WTC11 (cell line): ENCODE data around the gene PON3. TPM values are rescaled to one million over a fixed set of nuclear protein-coding genes. Genes with fewer than 3 reads are reported as not detected.
A peak's percentile ranks its signal among the peaks of the same experiment; 100 is the strongest.

Experiments used
- ATAC-seq: fragments of 200-7000 bp; cut with Tn5 transposase; 2 replicates; pipeline ENCODE4 v1.10.0; 2021; ENCODE audit warnings: mild to moderate bottlenecking, moderate library complexity
- CTCF ChIA-PET: fragments of 300-600 bp; sonication (Branson Sonifier 250); formaldehyde crosslinking; loops from one replicate; lab custom pipeline; 2021; ENCODE audit warnings: antibody characterized with exemption; lab: Charles Lee
- POLR2A ChIA-PET: fragments of 350-600 bp; sonication (Branson Sonifier 250); formaldehyde crosslinking; loops from one replicate; lab custom pipeline; 2021; ENCODE audit warnings: antibody characterized with exemption; lab: Charles Lee
- DNase-seq: peaks from one replicate; pipeline ENCODE4 v3.0.0; 2021; ENCODE audit warnings: low spot score
- H3K27ac Mint-ChIP-seq: 2 replicates; pipeline ENCODE4 v1.8.0; 2021; ENCODE audit warnings: mixed read lengths
- H3K27me3 Mint-ChIP-seq: 2 replicates; pipeline ENCODE4 v1.8.0; 2021; ENCODE audit warnings: low read depth, mild to moderate bottlenecking, moderate library complexity, mixed read lengths
- H3K36me3 Mint-ChIP-seq: 2 replicates; pipeline ENCODE4 v1.8.0; 2021; ENCODE audit warnings: mixed read lengths
- H3K4me1 Mint-ChIP-seq: 2 replicates; pipeline ENCODE4 v1.8.0; 2022; ENCODE audit warnings: mixed read lengths
- H3K4me3 Mint-ChIP-seq: 2 replicates; pipeline ENCODE4 v1.8.0; 2021; ENCODE audit warnings: mild to moderate bottlenecking, moderate library complexity, mixed read lengths
- H3K9me3 Mint-ChIP-seq: 2 replicates; pipeline ENCODE4 v1.8.0; 2021; ENCODE audit warnings: mixed read lengths
- CREB1 ChIP-seq: sonication (generic); formaldehyde crosslinking; IDR thresholded peaks from 2 replicates; pipeline ENCODE4 v1.8.0; 2023; ENCODE audit warnings: mild to moderate bottlenecking, missing genetic modification reagents
- ETV6 ChIP-seq: sonication (generic); formaldehyde crosslinking; IDR thresholded peaks from 2 replicates; pipeline ENCODE4 v1.8.1; 2022; ENCODE audit warnings: mild to moderate bottlenecking, missing genetic modification reagents
- FOXJ3 ChIP-seq: sonication (generic); formaldehyde crosslinking; IDR thresholded peaks from 2 replicates; pipeline ENCODE4 v1.9.0; 2021; ENCODE audit warnings: missing genetic modification reagents, mild to moderate bottlenecking, borderline replicate concordance
- GABPB1 ChIP-seq: sonication (generic); formaldehyde crosslinking; IDR thresholded peaks from 2 replicates; pipeline ENCODE4 v1.8.1; 2023; ENCODE audit warnings: mild to moderate bottlenecking, missing genetic modification reagents
- GTF2I ChIP-seq: fragments of 250-450 bp; sonication (Bioruptor Pico); conservative IDR thresholded peaks from 2 replicates; pipeline ENCODE4 v1.4.0; 2021; ENCODE audit warnings: mild to moderate bottlenecking
- JUN ChIP-seq: sonication (generic); formaldehyde crosslinking; IDR thresholded peaks from 2 replicates; pipeline ENCODE4 v1.8.0; 2023; ENCODE audit warnings: mild to moderate bottlenecking, missing genetic modification reagents
- MXD4 ChIP-seq: fragments of 250-450 bp; sonication (Bioruptor Pico); IDR thresholded peaks from 2 replicates; pipeline ENCODE4 v1.8.0; 2021; ENCODE audit warnings: mild to moderate bottlenecking, moderate library complexity, borderline replicate concordance
- MYBL2 ChIP-seq: sonication (generic); formaldehyde crosslinking; IDR thresholded peaks from 2 replicates; pipeline ENCODE4 v1.8.1; 2023; ENCODE audit warnings: mild to moderate bottlenecking, moderate library complexity, missing genetic modification reagents
- NFATC4 ChIP-seq: fragments of 250-450 bp; sonication (Bioruptor Pico); IDR thresholded peaks from 2 replicates; pipeline ENCODE4 v1.9.0; 2021; ENCODE audit warnings: mild to moderate bottlenecking
- NFYB ChIP-seq: sonication (generic); formaldehyde crosslinking; conservative IDR thresholded peaks from 2 replicates; pipeline ENCODE4 v1.8.0; 2022; ENCODE audit warnings: low read depth, missing genetic modification reagents
- RELA ChIP-seq: sonication (generic); formaldehyde crosslinking; IDR thresholded peaks from 2 replicates; pipeline ENCODE4 v1.8.1; 2022; ENCODE audit warnings: missing genetic modification reagents, mild to moderate bottlenecking, borderline replicate concordance
- SMAD4 ChIP-seq: sonication (generic); formaldehyde crosslinking; IDR thresholded peaks from 2 replicates; pipeline ENCODE4 v1.8.0; 2022; ENCODE audit warnings: mild to moderate bottlenecking, missing genetic modification reagents
- SOX15 ChIP-seq: fragments of 250-450 bp; sonication (Bioruptor Pico); IDR thresholded peaks from 2 replicates; pipeline ENCODE4 v1.9.0; 2021; ENCODE audit warnings: mild to moderate bottlenecking
- TEAD4 ChIP-seq: sonication (generic); formaldehyde crosslinking; IDR thresholded peaks from 2 replicates; pipeline ENCODE4 v1.8.0; 2022; ENCODE audit warnings: mild to moderate bottlenecking, missing genetic modification reagents
- TP53 ChIP-seq: sonication (generic); formaldehyde crosslinking; IDR thresholded peaks from 2 replicates; pipeline ENCODE4 v1.8.1; 2023; ENCODE audit warnings: mild to moderate bottlenecking, missing genetic modification reagents
- ZBTB43 ChIP-seq: sonication (generic); formaldehyde crosslinking; IDR thresholded peaks from 2 replicates; pipeline ENCODE4 v1.8.1; 2023; ENCODE audit warnings: mild to moderate bottlenecking, missing genetic modification reagents
- ZMAT4 ChIP-seq: fragments of 250-450 bp; sonication (Bioruptor Pico); IDR thresholded peaks from 2 replicates; pipeline ENCODE4 v1.9.0; 2021; ENCODE audit warnings: mild to moderate bottlenecking
- ZNF671 ChIP-seq: fragments of 250-450 bp; sonication (Bioruptor Pico); IDR thresholded peaks from 2 replicates; pipeline ENCODE4 v1.8.0; 2021; ENCODE audit warnings: mild to moderate bottlenecking
- total RNA-seq: library from RNA; stranded (reverse); gene quantifications from 3 replicates; pipeline ENCODE4 v1.2.3, GENCODE V29; 2021
- TF ChIP-seq, protein P1 (sequence below): fragments of 250-450 bp; sonication (Bioruptor Pico); IDR thresholded peaks from 2 replicates; pipeline ENCODE4 v1.9.0; 2021; ENCODE audit warnings: mild to moderate bottlenecking
- TF ChIP-seq, protein P2 (sequence below): sonication (generic); formaldehyde crosslinking; IDR thresholded peaks from 2 replicates; pipeline ENCODE4 v1.8.0; 2022; ENCODE audit warnings: mild to moderate bottlenecking, missing genetic modification reagents
- TF ChIP-seq, protein P3 (sequence below): sonication (generic); formaldehyde crosslinking; IDR thresholded peaks from 2 replicates; pipeline ENCODE4 v1.8.1; 2023; ENCODE audit warnings: mild to moderate bottlenecking, missing genetic modification reagents
- TF ChIP-seq, protein P4 (sequence below): fragments of 250-450 bp; sonication (Bioruptor Pico); conservative IDR thresholded peaks from 2 replicates; pipeline ENCODE4 v1.9.0; 2021; ENCODE audit warnings: mild to moderate bottlenecking

Gene PON3
- total RNA-seq, 1 experiment from 2014 or later, result 0.42 TPM

GRCh38 chr7:95324431-95324830, 71.7 kb downstream of the PON3 start, which contains the start of gene PON1:
Gene PON1, minus strand, starts transcription at chr7:95324532. Its CDS starts 57 bp downstream, at chr7:95324475.
- Mint-ChIP-seq H3K9me3 (peaks cover 18% of the 10 kb centered on the region; the same call in 1 of the 2 replicates), H3K4me3 (peak within 1 kb of the TSS; percentile 33; the same call in 1 of the 2 replicates), H3K4me1 (no peaks in the 10 kb centered on the region), H3K27ac (no peak within 1 kb of the TSS), H3K27me3 (peaks cover 15% of the 10 kb centered on the region), H3K36me3 (no peaks in the 10 kb centered on the region)
- peak; percentile 93 for ATAC-seq
- DNase-seq, result peak; percentile 40
- ChIA-PET POLR2A (no interaction called here), CTCF (interaction anchor here (1.0 to 1.7 kb wide), 5 partner anchors 18 to 187 kb away, joined by 3 to 7 read pairs (median 4); partner anchors contain the start of gene PON3)
- TF ChIP-seq MYBL2 (CRISPR knock-in tag) (no peak), ZNF671 (CRISPR knock-in tag) (no peak), TEAD4 (CRISPR knock-in tag) (no peak), ZBTB43 (CRISPR knock-in tag) (no peak), TP53 (CRISPR knock-in tag) (no peak), SMAD4 (CRISPR knock-in tag) (no peak), NFYB (CRISPR knock-in tag) (no peak), FOXJ3 (CRISPR knock-in tag) (no peak), RELA (no peak), ZMAT4 (CRISPR knock-in tag) (no peak), ETV6 (CRISPR knock-in tag) (no peak), JUN (CRISPR knock-in tag) (no peak)
- TF ChIP-seq, protein P1, sequence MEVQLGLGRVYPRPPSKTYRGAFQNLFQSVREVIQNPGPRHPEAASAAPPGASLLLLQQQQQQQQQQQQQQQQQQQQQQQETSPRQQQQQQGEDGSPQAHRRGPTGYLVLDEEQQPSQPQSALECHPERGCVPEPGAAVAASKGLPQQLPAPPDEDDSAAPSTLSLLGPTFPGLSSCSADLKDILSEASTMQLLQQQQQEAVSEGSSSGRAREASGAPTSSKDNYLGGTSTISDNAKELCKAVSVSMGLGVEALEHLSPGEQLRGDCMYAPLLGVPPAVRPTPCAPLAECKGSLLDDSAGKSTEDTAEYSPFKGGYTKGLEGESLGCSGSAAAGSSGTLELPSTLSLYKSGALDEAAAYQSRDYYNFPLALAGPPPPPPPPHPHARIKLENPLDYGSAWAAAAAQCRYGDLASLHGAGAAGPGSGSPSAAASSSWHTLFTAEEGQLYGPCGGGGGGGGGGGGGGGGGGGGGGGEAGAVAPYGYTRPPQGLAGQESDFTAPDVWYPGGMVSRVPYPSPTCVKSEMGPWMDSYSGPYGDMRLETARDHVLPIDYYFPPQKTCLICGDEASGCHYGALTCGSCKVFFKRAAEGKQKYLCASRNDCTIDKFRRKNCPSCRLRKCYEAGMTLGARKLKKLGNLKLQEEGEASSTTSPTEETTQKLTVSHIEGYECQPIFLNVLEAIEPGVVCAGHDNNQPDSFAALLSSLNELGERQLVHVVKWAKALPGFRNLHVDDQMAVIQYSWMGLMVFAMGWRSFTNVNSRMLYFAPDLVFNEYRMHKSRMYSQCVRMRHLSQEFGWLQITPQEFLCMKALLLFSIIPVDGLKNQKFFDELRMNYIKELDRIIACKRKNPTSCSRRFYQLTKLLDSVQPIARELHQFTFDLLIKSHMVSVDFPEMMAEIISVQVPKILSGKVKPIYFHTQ (CRISPR knock-in tag), result no peak
- TF ChIP-seq, protein P2, sequence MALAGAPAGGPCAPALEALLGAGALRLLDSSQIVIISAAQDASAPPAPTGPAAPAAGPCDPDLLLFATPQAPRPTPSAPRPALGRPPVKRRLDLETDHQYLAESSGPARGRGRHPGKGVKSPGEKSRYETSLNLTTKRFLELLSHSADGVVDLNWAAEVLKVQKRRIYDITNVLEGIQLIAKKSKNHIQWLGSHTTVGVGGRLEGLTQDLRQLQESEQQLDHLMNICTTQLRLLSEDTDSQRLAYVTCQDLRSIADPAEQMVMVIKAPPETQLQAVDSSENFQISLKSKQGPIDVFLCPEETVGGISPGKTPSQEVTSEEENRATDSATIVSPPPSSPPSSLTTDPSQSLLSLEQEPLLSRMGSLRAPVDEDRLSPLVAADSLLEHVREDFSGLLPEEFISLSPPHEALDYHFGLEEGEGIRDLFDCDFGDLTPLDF, result no peak
- TF ChIP-seq, protein P3, sequence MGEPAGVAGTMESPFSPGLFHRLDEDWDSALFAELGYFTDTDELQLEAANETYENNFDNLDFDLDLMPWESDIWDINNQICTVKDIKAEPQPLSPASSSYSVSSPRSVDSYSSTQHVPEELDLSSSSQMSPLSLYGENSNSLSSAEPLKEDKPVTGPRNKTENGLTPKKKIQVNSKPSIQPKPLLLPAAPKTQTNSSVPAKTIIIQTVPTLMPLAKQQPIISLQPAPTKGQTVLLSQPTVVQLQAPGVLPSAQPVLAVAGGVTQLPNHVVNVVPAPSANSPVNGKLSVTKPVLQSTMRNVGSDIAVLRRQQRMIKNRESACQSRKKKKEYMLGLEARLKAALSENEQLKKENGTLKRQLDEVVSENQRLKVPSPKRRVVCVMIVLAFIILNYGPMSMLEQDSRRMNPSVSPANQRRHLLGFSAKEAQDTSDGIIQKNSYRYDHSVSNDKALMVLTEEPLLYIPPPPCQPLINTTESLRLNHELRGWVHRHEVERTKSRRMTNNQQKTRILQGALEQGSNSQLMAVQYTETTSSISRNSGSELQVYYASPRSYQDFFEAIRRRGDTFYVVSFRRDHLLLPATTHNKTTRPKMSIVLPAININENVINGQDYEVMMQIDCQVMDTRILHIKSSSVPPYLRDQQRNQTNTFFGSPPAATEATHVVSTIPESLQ, result no peak

DNA sequence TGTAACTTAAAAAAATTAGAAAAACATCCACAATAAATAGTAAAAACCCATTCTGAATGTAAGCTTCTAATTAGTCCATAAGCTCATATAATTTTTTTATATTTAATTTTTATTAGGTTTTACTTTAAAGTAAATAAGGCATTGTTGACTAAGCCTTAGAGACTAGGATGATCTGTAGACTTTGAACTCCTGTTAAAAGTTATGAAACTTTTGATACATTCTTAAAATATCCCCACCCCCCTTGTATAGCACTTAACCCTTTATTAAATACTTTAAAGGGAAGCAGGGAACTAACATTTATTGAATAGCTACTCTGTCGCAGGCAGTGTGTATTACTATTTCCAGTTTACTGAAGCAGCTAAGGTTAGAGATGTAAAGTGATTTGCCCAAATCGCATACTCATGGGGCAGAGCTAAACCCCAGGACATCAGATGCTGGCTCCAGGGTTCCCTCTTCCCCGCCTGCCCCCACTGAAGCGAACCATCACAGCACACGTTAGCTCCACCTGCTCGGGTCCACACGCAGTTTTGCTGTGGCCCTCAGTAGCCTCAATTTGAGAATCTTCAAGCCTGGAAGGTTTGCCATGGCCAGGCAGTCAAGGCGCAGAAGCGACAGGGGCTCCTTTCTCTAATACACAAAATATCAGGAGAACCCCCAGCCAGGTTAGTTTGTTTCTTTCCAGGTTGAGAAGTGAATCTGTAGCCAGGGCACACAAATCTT, 72.6 kb downstream of the PON3 start:
- Mint-ChIP-seq H3K4me1 (no peaks in the 10 kb centered on the region), H3K36me3 (no peaks in the 10 kb centered on the region), H3K27me3 (peaks cover 15% of the 10 kb centered on the region), H3K27ac (no peak overlapping the region), H3K9me3 (peaks cover 18% of the 10 kb centered on the region; the same call in 1 of the 2 replicates), H3K4me3 (no peak overlapping the region)
- CTCF ChIA-PET, result interaction anchor here (1.1 to 1.7 kb wide), 4 partner anchors 72 to 364 kb away, joined by 3 to 7 read pairs (median 5); partner anchors contain the start of gene PON3
- ATAC-seq (no peak), DNase-seq (no peak)
- POLR2A ChIA-PET, result no interaction called here
- TF ChIP-seq MXD4 (CRISPR knock-in tag), result no peak
- TF ChIP-seq, protein P4, sequence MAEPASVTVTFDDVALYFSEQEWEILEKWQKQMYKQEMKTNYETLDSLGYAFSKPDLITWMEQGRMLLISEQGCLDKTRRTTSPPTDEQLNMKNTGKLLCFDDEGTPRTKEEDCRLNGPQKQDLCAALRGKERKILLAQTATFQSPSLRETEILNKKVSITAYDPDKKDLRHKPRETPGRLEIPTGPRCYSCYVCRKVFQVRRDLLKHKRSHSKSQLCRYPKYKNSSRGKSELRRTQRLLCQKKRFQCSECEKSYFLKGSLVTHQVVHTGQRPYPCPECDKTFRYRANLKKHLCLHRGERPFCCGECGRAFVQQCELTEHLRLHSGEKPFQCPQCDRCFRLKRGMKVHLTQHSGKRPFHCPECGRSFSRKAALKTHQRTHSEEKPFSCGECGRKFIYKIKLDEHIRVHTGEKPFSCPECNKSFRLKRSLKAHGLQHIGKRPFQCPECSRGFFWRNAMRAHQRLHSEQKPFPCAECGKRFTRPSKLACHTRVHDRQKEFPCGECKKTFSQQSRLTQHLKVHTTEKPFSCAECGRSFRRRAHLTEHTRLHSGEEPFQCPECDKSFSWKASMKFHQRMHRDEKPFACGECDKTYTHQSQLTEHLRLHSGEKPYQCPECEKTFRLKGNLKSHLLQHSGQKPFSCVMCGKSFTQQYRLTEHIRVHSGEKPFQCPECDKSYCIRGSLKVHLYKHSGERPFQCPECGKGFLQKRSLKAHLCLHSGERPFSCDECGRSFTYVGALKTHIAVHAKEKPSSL (CRISPR knock-in tag), result no peak
- no peak for TF ChIP-seq CREB1 (CRISPR knock-in tag)
- TF ChIP-seq NFATC4 (CRISPR knock-in tag), result no peak
- TF ChIP-seq GTF2I, result no peak
- TF ChIP-seq TP53 (CRISPR knock-in tag), result no peak
- no peak for TF ChIP-seq RELA
- TF ChIP-seq SOX15 (CRISPR knock-in tag), result no peak
- TF ChIP-seq TEAD4 (CRISPR knock-in tag), result no peak
- TF ChIP-seq SMAD4 (CRISPR knock-in tag), result no peak
- TF ChIP-seq GABPB1 (CRISPR knock-in tag), result no peak
- TF ChIP-seq, protein P2, result no peak
